HCT116 (cell line): ENCODE results near the gene KYNU. TPM values are rescaled to one million over a fixed set of nuclear protein-coding genes. Genes with fewer than 3 reads are reported as not detected.

Source experiments
- ATAC-seq: fragments of 200-7000 bp; cut with Tn5 transposase; 2 replicates; pipeline ENCODE4 v1.9.1; 2020; ENCODE audit warnings: mild to moderate bottlenecking, moderate library complexity
- BruUV-seq: library from RNA; stranded (reverse); fragments of 400-500 nt; replicated peaks from 2 replicates; lab custom pipeline; 2021; lab: Mats Ljungman, UMichigan
- CTCF ChIA-PET: fragments of 300-600 bp; sonication (Branson Sonifier 250); formaldehyde crosslinking; loops from one replicate; lab custom pipeline; 2021; ENCODE audit warnings: antibody characterized with exemption; lab: Charles Lee
- POLR2A ChIA-PET: fragments of 300-600, 350-600 bp; sonication (Branson Sonifier 250); formaldehyde crosslinking; loops from one replicate; lab custom pipeline; 2021; ENCODE audit warnings: antibody characterized with exemption; lab: Charles Lee
- RAD21 ChIA-PET, 2 experiments: fragments of 300-600 bp; sonication (Branson Sonifier 250); formaldehyde crosslinking; loops; one replicate each; lab custom pipeline; 2023; ENCODE audit warnings: low total read pairs in 2 of 2; ENCODE audit not compliant: uncharacterized antibody in 2 of 2, unreplicated experiment in 2 of 2, low non-redundant PET in 1 of 2; lab: Charles Lee
- DNase-seq: peaks from one replicate; pipeline ENCODE4 v3.0.0-alpha.2; 2010; ENCODE audit warnings: low read depth, low spot score
- H2AFZ ChIP-seq: fragments of 200-600 bp; shearing (Covaris generic), sonication (generic); 2 replicates; pipeline ENCODE4 v1.6.1; 2017; ENCODE audit warnings: low read depth, mixed run types, mixed read lengths, antibody characterized with exemption, low read length; ENCODE audit not compliant: poor library complexity, severe bottlenecking
- H3K27ac ChIP-seq: 2 replicates; pipeline ENCODE4 v1.5.1; 2012; ENCODE audit warnings: low read depth, low read length
- H3K27me3 ChIP-seq: fragments of 200-600 bp; sonication (generic); 2 replicates; pipeline ENCODE4 v1.6.1; 2016; ENCODE audit warnings: mixed run types, low read length, mixed read lengths; ENCODE audit not compliant: insufficient read depth
- H3K36me3 ChIP-seq, 2 experiments: fragments of 200-500 bp in 1 of 2; fragments of 200-600 bp in 1 of 2; sonication (Bioruptor generic) in 1 of 2; sonication (generic) in 1 of 2; 2 replicates each; pipeline versions ENCODE4 v1.5.1 to v1.6.1; 2014 to 2016; ENCODE audit warnings: low read length in 2 of 2, inconsistent platforms in 1 of 2, mixed read lengths in 1 of 2, mixed run types in 1 of 2; ENCODE audit not compliant: insufficient read depth in 2 of 2, control insufficient read depth in 1 of 2
- H3K4me1 ChIP-seq, 2 experiments: fragments of 200-600 bp in 1 of 2; sonication (generic) in 1 of 2; 2 replicates each; pipeline versions ENCODE4 v1.5.1 to v1.6.1; 2012 to 2017; ENCODE audit warnings: low read length in 2 of 2, inconsistent platforms in 1 of 2, mild to moderate bottlenecking in 1 of 2, mixed read lengths in 1 of 2, mixed run types in 1 of 2, moderate library complexity in 1 of 2; ENCODE audit not compliant: insufficient read depth in 2 of 2, control insufficient read depth in 1 of 2
- H3K4me2 ChIP-seq: fragments of 200-600 bp; sonication (generic); 2 replicates; pipeline ENCODE4 v1.6.1; 2017; ENCODE audit warnings: mixed run types, low read length, mixed read lengths
- H3K4me3 ChIP-seq, 2 experiments: fragments of 200-600 bp in 1 of 2; sonication (generic) in 1 of 2; replicated peaks in 1 of 2; 2 replicates each; pipeline ENCODE4 v1.5.1; 2011 to 2016; ENCODE audit warnings: low read length in 2 of 2, control low read depth in 1 of 2, low read depth in 1 of 2, mild to moderate bottlenecking in 1 of 2, mixed read lengths in 1 of 2, mixed run types in 1 of 2
- H3K79me2 ChIP-seq: fragments of 200-600 bp; sonication (generic); 2 replicates; pipeline ENCODE4 v1.6.1; 2017; ENCODE audit warnings: mild to moderate bottlenecking, mixed run types, low read length, moderate library complexity, mixed read lengths; ENCODE audit not compliant: insufficient read depth
- H3K9ac ChIP-seq: fragments of 200-600 bp; sonication (generic); 2 replicates; pipeline ENCODE4 v1.6.1; 2016; ENCODE audit warnings: low read length, mixed read lengths
- H3K9me2 ChIP-seq: fragments of 200-600 bp; sonication (generic), shearing (Covaris generic); 2 replicates; pipeline ENCODE4 v1.6.1; 2017; ENCODE audit warnings: mixed run types, mild to moderate bottlenecking, moderate library complexity; ENCODE audit not compliant: insufficient read depth
- H3K9me3 ChIP-seq, 2 experiments: fragments of 200-500 bp in 1 of 2; fragments of 200-600 bp in 1 of 2; sonication (Bioruptor generic) in 1 of 2; sonication (generic) in 1 of 2; 2 replicates each; pipeline ENCODE4 v1.6.1; 2014 to 2017; ENCODE audit warnings: low read length in 2 of 2, mixed read lengths in 2 of 2, inconsistent platforms in 1 of 2, low read depth in 1 of 2, mild to moderate bottlenecking in 1 of 2, mixed run types in 1 of 2, moderate library complexity in 1 of 2; ENCODE audit not compliant: control insufficient read depth in 1 of 2, insufficient read depth in 1 of 2
- H4K20me1 ChIP-seq: fragments of 200-600 bp; sonication (generic), shearing (Covaris generic); 2 replicates; pipeline ENCODE4 v1.6.1; 2017; ENCODE audit warnings: mixed run types, mild to moderate bottlenecking, moderate library complexity; ENCODE audit not compliant: insufficient read depth
- CBX3 ChIP-seq: IDR thresholded peaks from 2 replicates; pipeline ENCODE4 v1.6.1; 2012; ENCODE audit warnings: low read depth
- CEBPB ChIP-seq: IDR thresholded peaks from 2 replicates; pipeline ENCODE4 v1.6.1; 2012; ENCODE audit warnings: low read depth
- CTCF ChIP-seq, 3 experiments: fragments of 200-600 bp in 1 of 3; sonication (generic) in 1 of 3; IDR thresholded peaks in 2 of 3; conservative IDR thresholded peaks in 1 of 3; 2 replicates each; pipeline ENCODE4 v1.5.1; 2012 to 2017; ENCODE audit warnings: low read depth in 2 of 3, low read length in 2 of 3, antibody characterized with exemption in 1 of 3, borderline replicate concordance in 1 of 3, control low read depth in 1 of 3, mild to moderate bottlenecking in 1 of 3, mixed read lengths in 1 of 3, mixed run types in 1 of 3, moderate library complexity in 1 of 3; ENCODE audit not compliant: insufficient read depth in 1 of 3
- EGR1 ChIP-seq: IDR thresholded peaks from 2 replicates; pipeline ENCODE4 v1.6.1; 2012; ENCODE audit warnings: low read depth
- ELF1 ChIP-seq: IDR thresholded peaks from 2 replicates; pipeline ENCODE4 v1.6.1; 2012; ENCODE audit warnings: low read depth, borderline replicate concordance
- EZH2 ChIP-seq: fragments of 200-600 bp; sonication (generic); IDR thresholded peaks from 2 replicates; pipeline ENCODE4 v1.6.1; 2017; ENCODE audit warnings: antibody characterized with exemption, mixed run types
- EZH2phosphoT487 ChIP-seq: fragments of 200-600 bp; IDR thresholded peaks from 2 replicates; pipeline ENCODE4 v1.6.1; 2018; ENCODE audit warnings: antibody characterized with exemption, borderline replicate concordance
- FOSL1 ChIP-seq: IDR thresholded peaks from 2 replicates; pipeline ENCODE4 v1.6.1; 2012; ENCODE audit warnings: low read depth
- POLR2A ChIP-seq: IDR thresholded peaks from 2 replicates; pipeline ENCODE4 v1.7.0; 2011; ENCODE audit warnings: borderline replicate concordance; ENCODE audit not compliant: insufficient read depth, insufficient read length; ENCODE audit errors: extremely low read depth
- POLR2AphosphoS5 ChIP-seq: IDR thresholded peaks from 2 replicates; pipeline ENCODE4 v1.6.1; 2011; ENCODE audit warnings: mild to moderate bottlenecking, low read depth, low read length, moderate library complexity
- SIN3A ChIP-seq: IDR thresholded peaks from 2 replicates; pipeline ENCODE4 v1.6.1; 2012; ENCODE audit warnings: low read depth
- SRF ChIP-seq: IDR thresholded peaks from 2 replicates; pipeline ENCODE4 v1.6.1; 2012; ENCODE audit warnings: low read depth
- TCF7L2 ChIP-seq: IDR thresholded peaks from 2 replicates; pipeline ENCODE4 v1.7.0; 2011; ENCODE audit warnings: borderline replicate concordance, inconsistent platforms; ENCODE audit not compliant: insufficient read depth, insufficient read length; ENCODE audit errors: extremely low read depth
- YY1 ChIP-seq: IDR thresholded peaks from 2 replicates; pipeline ENCODE4 v1.6.1; 2011; ENCODE audit warnings: low read length, low read depth, moderate library complexity, mild to moderate bottlenecking; ENCODE audit not compliant: insufficient replicate concordance; ENCODE audit errors: extremely low read depth
- ZFX ChIP-seq: fragments of 450-650 bp; IDR thresholded peaks from 2 replicates; pipeline ENCODE4 v1.6.1; 2017
- intact Hi-C: fragments of 100-400 bp; cut with micrococcal nuclease; formaldehyde crosslinking; loops from 2 replicates; pipeline ENCODE4 v1.10.0; 2022
- total RNA-seq: library from RNA; stranded (reverse); gene quantifications from one replicate; pipeline ENCODE4 v1.2.1, GENCODE V29; 2021; ENCODE audit not compliant: unreplicated experiment
- TF ChIP-seq, protein P1 (sequence below): IDR thresholded peaks from 2 replicates; pipeline ENCODE4 v1.6.1; 2012

Gene KYNU
- total RNA-seq, 1 experiment from 2014 or later = 0.22 TPM

- CTCF ChIA-PET = no interaction called here
- Histone ChIP-seq H3K27me3 (no peaks in the 10 kb centered on the region), H3K4me3 (no peak overlapping the region), H3K27ac (no peak overlapping the region), H3K36me3 (no peaks in the 10 kb centered on the region), H2AFZ (no peak overlapping the region), H3K9me2 (no peaks in the 10 kb centered on the region), H3K9me3 (no peaks in the 10 kb centered on the region), H3K79me2 (no peaks in the 10 kb centered on the region), H4K20me1 (no peaks in the 10 kb centered on the region), H3K9ac (no peak overlapping the region), H3K4me2 (no peak overlapping the region), H3K4me1 (no peaks in the 10 kb centered on the region)
- ATAC-seq (no peak), DNase-seq (no peak)
- RAD21 ChIA-PET = no interaction called here
- intact Hi-C loops = no loop called here
- POLR2A ChIA-PET = no interaction called here
- no TSS peak for BruUV-seq
- no peak for TF ChIP-seq CBX3
- no peak for TF ChIP-seq EZH2
- no peak for TF ChIP-seq SIN3A
- no peak for TF ChIP-seq ZFX
- TF ChIP-seq TCF7L2 = no peak
- no peak for TF ChIP-seq FOSL1
- TF ChIP-seq POLR2A = no peak
- no peak for TF ChIP-seq EGR1
- TF ChIP-seq POLR2AphosphoS5 = no peak
- no peak for TF ChIP-seq CTCF (IDR thresholded peaks at IDR 0.05 in 2 of 3, conservative IDR thresholded peaks at IDR 0.05 in 1 of 3; ENCODE audit: borderline replicate concordance in 1 of 3, insufficient read depth in 1 of 3, low read depth in 2 of 3, low read length in 2 of 3)
- no peak for TF ChIP-seq CEBPB
- TF ChIP-seq SRF = no peak
- no peak for TF ChIP-seq EZH2phosphoT487
- TF ChIP-seq YY1 = no peak
- TF ChIP-seq ELF1 = no peak
- TF ChIP-seq, protein P1, sequence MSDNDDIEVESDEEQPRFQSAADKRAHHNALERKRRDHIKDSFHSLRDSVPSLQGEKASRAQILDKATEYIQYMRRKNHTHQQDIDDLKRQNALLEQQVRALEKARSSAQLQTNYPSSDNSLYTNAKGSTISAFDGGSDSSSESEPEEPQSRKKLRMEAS = no peak
- TF ChIP-seq, all 23 proteins: peak for 0
These were observed 138.2 kb downstream of the KYNU start for GRCh38 chr2:143015656-143016055.
